Measurements from ENCODE around the gene LMO7. TPM values are rescaled to one million over a fixed set of nuclear protein-coding genes. Genes with fewer than 3 reads are reported as not detected.

The LMO7 gene
- total and polyA plus RNA-seq, 2 of the 4 experiments (the other 2 are of a cell fraction): 266 to 367 TPM

GRCh38 chr13:75804054-75804453 lies 167.9 kb downstream of the LMO7 start:
- Histone ChIP-seq H2BK120ac (ENCODE audit: low read depth, low read length) (no peak overlapping the region), H3K18ac (ENCODE audit: low read depth, low read length) (no peak overlapping the region), H3K27me3 (ENCODE audit: control insufficient read depth, insufficient read depth, low read length) (no peaks in the 10 kb centered on the region), H4K5ac (ENCODE audit: low read depth, low read length) (no peak overlapping the region), H2BK15ac (ENCODE audit: low read depth, low read length) (no peak overlapping the region), H3K23ac (ENCODE audit: low read depth, low read length) (no peak overlapping the region), H3K14ac (replicated peaks; ENCODE audit: low read depth, low read length) (no peak overlapping the region), H3K56ac (ENCODE audit: extremely low read depth, insufficient read depth, low read length) (no peak overlapping the region), H2AFZ (replicated peaks; ENCODE audit: low read length, poor library complexity) (no peak overlapping the region), H3K9me1 (ENCODE audit: insufficient read depth, low read length) (0 out of 2 replicates have a peak, but pooled peaks cover 10% of the 10 kb centered on the region), H2BK5ac (ENCODE audit: low read depth, low read length, poor library complexity, severe bottlenecking) (peak overlapping the region; percentile 9), H2AK5ac (ENCODE audit: low read depth, low read length) (no peak overlapping the region), H3K36me3 (ENCODE audit: control insufficient read depth, insufficient read depth, low read length) (peaks cover 22% of the 10 kb centered on the region), H3K27ac (ENCODE audit: insufficient read depth, low read length) (no peak overlapping the region), H3K9me3 (ENCODE audit: control insufficient read depth, insufficient read depth, low read length) (no peaks in the 10 kb centered on the region), H4K8ac (ENCODE audit: low read depth in 2 of 2, low read length in 2 of 2) (no peak overlapping the region; a peak in 2 of 4 replicates), H3K9ac (ENCODE audit: low read depth, low read length) (no peak overlapping the region), H3K4me3 (ENCODE audit: insufficient read depth, low read depth, low read length) (no peak overlapping the region), H4K20me1 (ENCODE audit: insufficient read depth, low read length) (peaks cover 27% of the 10 kb centered on the region; the same call in 1 of the 2 replicates), H4K91ac (ENCODE audit: insufficient read depth, low read depth, low read length) (no peak overlapping the region), H3K4me2 (ENCODE audit: low read depth, low read length) (no peak overlapping the region), H2AK9ac (replicated peaks; ENCODE audit: low read depth, low read length, poor library complexity) (no peak overlapping the region), H3K79me1 (ENCODE audit: low read depth in 1 of 2, low read length in 2 of 2) (peaks cover 37 to 67% of the 10 kb centered on the region in 2 experiments; a peak in 3 of 4 replicates), H2BK20ac (ENCODE audit: low read depth, low read length) (no peak overlapping the region), H3K4ac (ENCODE audit: low read depth, low read length) (no peak overlapping the region), H3K4me1 (ENCODE audit: control insufficient read depth, insufficient read depth, low read length) (peaks cover 10% of the 10 kb centered on the region)
- in situ Hi-C loops (cut with MboI; ENCODE audit: low sequenced_read_pairs): loop anchor here (25.0 kb wide), 1 partner anchor 242 kb away; no protein-coding TSS in a partner anchor
- ChIA-PET CTCF (no interaction called here), POLR2A (ENCODE audit: unreplicated experiment) (no interaction called here)
- ATAC-seq (ENCODE audit: low read depth) (no peak), DNase-seq (no peak)
- no peak for TF ChIP-seq ELK1 (IDR thresholded peaks at IDR 0.05; ENCODE audit: borderline replicate concordance, low read depth, low read length)
- TF ChIP-seq NFE2L2 (IDR thresholded peaks at IDR 0.05; ENCODE audit: low read depth, low read length): no peak
- TF ChIP-seq MAZ (IDR thresholded peaks at IDR 0.05; ENCODE audit: borderline replicate concordance, low read depth, low read length): no peak
- TF ChIP-seq CEBPB (IDR thresholded peaks at IDR 0.05; ENCODE audit: low read depth, low read length): no peak
- TF ChIP-seq RAD21 (IDR thresholded peaks at IDR 0.05; ENCODE audit: low read length): no peak
- no peak for TF ChIP-seq FOS (IDR thresholded peaks at IDR 0.05; ENCODE audit: low read depth, low read length)
- TF ChIP-seq, protein P1, sequence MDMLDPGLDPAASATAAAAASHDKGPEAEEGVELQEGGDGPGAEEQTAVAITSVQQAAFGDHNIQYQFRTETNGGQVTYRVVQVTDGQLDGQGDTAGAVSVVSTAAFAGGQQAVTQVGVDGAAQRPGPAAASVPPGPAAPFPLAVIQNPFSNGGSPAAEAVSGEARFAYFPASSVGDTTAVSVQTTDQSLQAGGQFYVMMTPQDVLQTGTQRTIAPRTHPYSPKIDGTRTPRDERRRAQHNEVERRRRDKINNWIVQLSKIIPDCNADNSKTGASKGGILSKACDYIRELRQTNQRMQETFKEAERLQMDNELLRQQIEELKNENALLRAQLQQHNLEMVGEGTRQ (IDR thresholded peaks at IDR 0.05; ENCODE audit: low read depth, low read length): no peak
- TF ChIP-seq POLR2A (IDR thresholded peaks at IDR 0.05; ENCODE audit: low read depth, low read length): no peak
- no peak for TF ChIP-seq MAFK (IDR thresholded peaks at IDR 0.05; ENCODE audit: low read depth, low read length)
- no peak for TF ChIP-seq SMC3 (IDR thresholded peaks at IDR 0.05; ENCODE audit: low read depth, low read length)
- TF ChIP-seq, protein P2, sequence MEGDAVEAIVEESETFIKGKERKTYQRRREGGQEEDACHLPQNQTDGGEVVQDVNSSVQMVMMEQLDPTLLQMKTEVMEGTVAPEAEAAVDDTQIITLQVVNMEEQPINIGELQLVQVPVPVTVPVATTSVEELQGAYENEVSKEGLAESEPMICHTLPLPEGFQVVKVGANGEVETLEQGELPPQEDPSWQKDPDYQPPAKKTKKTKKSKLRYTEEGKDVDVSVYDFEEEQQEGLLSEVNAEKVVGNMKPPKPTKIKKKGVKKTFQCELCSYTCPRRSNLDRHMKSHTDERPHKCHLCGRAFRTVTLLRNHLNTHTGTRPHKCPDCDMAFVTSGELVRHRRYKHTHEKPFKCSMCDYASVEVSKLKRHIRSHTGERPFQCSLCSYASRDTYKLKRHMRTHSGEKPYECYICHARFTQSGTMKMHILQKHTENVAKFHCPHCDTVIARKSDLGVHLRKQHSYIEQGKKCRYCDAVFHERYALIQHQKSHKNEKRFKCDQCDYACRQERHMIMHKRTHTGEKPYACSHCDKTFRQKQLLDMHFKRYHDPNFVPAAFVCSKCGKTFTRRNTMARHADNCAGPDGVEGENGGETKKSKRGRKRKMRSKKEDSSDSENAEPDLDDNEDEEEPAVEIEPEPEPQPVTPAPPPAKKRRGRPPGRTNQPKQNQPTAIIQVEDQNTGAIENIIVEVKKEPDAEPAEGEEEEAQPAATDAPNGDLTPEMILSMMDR (conservative IDR thresholded peaks at IDR 0.05; ENCODE audit: low read depth, low read length): no peak
- TF ChIP-seq RFX5 (IDR thresholded peaks at IDR 0.05; ENCODE audit: low read depth, low read length): no peak
- no peak for TF ChIP-seq MXI1 (IDR thresholded peaks at IDR 0.05; ENCODE audit: borderline replicate concordance, low read depth, low read length)
- TF ChIP-seq CHD1 (IDR thresholded peaks at IDR 0.05; ENCODE audit: low read depth, low read length): no peak
- TF ChIP-seq RCOR1 (IDR thresholded peaks at IDR 0.05; ENCODE audit: insufficient replicate concordance, low read length): no peak
- TF ChIP-seq BHLHE40 (IDR thresholded peaks at IDR 0.05; ENCODE audit: low read depth, low read length): no peak
- BruUV-seq (replicated peaks): no TSS peak
- no CpG with 5 or more reads among the region's 10 CpGs for WGBS, 2 experiments (ENCODE audit: extremely low coverage in 2 of 2, insufficient read length in 1 of 2)
- intact Hi-C loops (cut with micrococcal nuclease): no loop called here
- dilution Hi-C loops (cut with HindIII; ENCODE audit: low sequenced_read_pairs, unreplicated experiment): no loop called here
